Spinal cord (tissue), 10 donors: ENCODE data around the gene PDSS1. TPM values are rescaled to one million over a fixed set of nuclear protein-coding genes. Genes with fewer than 3 reads are reported as not detected.

Experiments
- DNase-seq, 6 donors: peaks; one replicate each; pipeline versions ENCODE4 v3.0.0 to v3.0.0-alpha.2; 2013 to 2015; ENCODE audit warnings: low spot score in 6 of 6, low read depth in 4 of 6
- H3K27ac ChIP-seq: one replicate; pipeline ENCODE4 v1.5.1; 2013; ENCODE audit warnings: low read depth, low read length, control low read depth
- H3K27me3 ChIP-seq: one replicate; pipeline ENCODE4 v1.6.1; 2013; ENCODE audit warnings: low read length; ENCODE audit not compliant: control insufficient read depth, insufficient read depth
- H3K36me3 ChIP-seq: one replicate; pipeline ENCODE4 v1.6.1; 2013; ENCODE audit warnings: low read length; ENCODE audit not compliant: control insufficient read depth, insufficient read depth
- H3K4me1 ChIP-seq: one replicate; pipeline ENCODE4 v1.6.1; 2013; ENCODE audit warnings: low read length; ENCODE audit not compliant: control insufficient read depth, insufficient read depth
- H3K4me3 ChIP-seq: one replicate; pipeline ENCODE4 v1.5.1; 2013; ENCODE audit warnings: low read depth, low read length, control low read depth
- H3K9me3 ChIP-seq: one replicate; pipeline ENCODE4 v1.6.1; 2013; ENCODE audit warnings: low read length; ENCODE audit not compliant: control insufficient read depth, insufficient read depth
- WGBS: methylation state at CpG from one replicate; pipeline ENCODE4 v1.1.5; 2013; ENCODE audit warnings: missing lambda C conversion rate; ENCODE audit not compliant: insufficient coverage; 5-methylcytosine and 5-hydroxymethylcytosine counted together
- polyA plus RNA-seq, 2 donors: library from polyadenylated mRNA; unstranded; fragments of 120-200 nt; gene quantifications; one replicate each; pipeline ENCODE4 v1.2.1, GENCODE V29; 2013; ENCODE audit not compliant: insufficient read length in 2 of 2
- total RNA-seq, 2 donors: library from RNA; depleted of rRNA in 1 of 2; stranded (reverse); fragments of 120-200 nt in 1 of 2; fragments of >200 nt in 1 of 2; gene quantifications; one replicate each; pipeline versions ENCODE4 v1.2.3 to v1.2.4, GENCODE V29; 2013 to 2014
- donor health status: healthy.

Gene PDSS1
- total and polyA plus RNA-seq, 4 donors, result 10.1 to 17.5 (median 13.2) TPM

DNA sequence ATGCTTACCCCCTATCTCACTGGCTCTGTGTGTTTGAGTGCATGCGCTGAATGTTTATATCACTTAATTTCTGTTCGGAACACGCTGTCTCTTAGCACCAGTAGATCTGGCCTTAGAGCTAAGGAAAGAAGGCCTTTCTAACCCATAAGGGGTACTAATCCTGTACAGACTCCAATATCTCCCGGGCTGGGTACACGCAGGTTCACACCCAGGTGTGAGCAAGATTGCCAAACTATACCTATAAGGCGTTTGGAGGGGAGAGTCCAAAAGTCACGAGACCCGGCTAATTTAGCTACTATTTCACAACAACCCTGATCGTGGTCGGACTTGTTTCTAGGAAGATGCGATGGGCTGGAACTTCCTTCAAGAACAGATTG, 727 bp upstream of the PDSS1 start:
- Histone ChIP-seq H3K27ac (peak overlapping the region; percentile 84), H3K27me3 (no peaks in the 10 kb centered on the region), H3K36me3 (peaks cover 2% of the 10 kb centered on the region), H3K9me3 (no peaks in the 10 kb centered on the region), H3K4me3 (peak overlapping the region; percentile 87), H3K4me1 (peaks cover 17% of the 10 kb centered on the region)
- WGBS, result 30% methylated on average over 5 of the region's 11 CpGs
- peak in 2 of 6 donors; percentile 5 to 23 for DNase-seq

DNA sequence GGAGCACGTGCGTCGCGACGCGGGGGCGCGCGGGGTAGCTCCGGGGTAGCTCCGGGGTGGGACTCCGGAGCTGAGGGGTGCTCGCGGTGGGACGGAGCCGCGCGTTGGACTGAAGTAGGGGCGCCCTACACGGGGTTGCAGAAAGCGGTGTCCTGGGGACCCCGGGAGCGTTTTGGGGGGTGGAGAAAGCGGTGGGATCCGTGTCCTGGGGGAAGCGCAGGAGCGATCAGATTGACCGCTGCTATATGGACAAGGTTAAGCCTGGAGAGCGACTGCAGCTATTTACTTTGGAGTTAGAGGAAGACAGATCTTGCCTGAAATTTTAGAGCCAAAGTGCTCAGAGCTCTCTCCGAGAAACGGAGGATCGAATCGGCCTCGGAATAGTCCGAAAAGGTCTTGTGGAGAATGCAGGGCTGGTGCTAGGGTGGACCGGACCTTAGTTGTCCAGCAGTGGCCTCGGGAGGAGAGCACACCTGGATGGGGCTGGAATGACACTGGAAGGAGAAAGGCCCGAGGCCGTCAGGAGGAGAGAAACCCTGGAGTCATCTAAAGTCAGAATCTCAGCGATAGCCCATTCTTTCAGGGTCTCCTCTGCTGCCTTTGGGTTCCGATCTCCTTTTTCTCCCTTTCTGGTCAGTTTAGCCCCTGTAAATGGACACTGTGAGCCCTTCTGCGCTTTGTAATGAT, 564 bp downstream of the PDSS1 start:
- H3K9me3 ChIP-seq, result no peaks in the 10 kb centered on the region
- peaks cover 3% of the 10 kb centered on the region for H3K36me3 ChIP-seq
- H3K4me3 ChIP-seq, result peak overlapping the region; percentile 87
- H3K27ac ChIP-seq, result no peak overlapping the region
- no peaks in the 10 kb centered on the region for H3K27me3 ChIP-seq
- H3K4me1 ChIP-seq, result peaks cover 17% of the 10 kb centered on the region
- under 1% methylated on average over 39 of the region's 42 CpGs for WGBS
- DNase-seq, result peak in 1 of 6 donors; percentile 20

DNA sequence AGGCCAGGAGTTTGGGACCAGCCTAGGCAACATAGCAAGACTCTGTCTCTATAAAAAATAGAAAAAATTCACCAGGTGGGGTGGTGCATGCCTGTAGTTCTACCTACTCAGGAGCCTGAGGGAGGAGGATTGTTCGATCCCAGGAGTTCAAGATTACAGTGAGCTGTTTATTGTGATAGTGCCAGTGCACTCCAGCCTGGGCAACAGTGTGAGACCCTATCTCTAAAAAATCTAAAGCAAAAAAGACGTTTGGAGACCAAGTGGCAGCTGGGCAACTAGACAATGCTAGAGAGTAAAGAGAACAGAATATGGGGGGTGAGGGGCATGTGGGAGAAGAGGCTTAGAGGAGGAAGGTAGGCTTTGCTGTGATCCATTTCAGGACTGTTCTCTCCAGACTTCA, 1.4 kb downstream of the PDSS1 start:
- Histone ChIP-seq H3K36me3 (peaks cover 3% of the 10 kb centered on the region), H3K27me3 (no peaks in the 10 kb centered on the region), H3K27ac (no peak overlapping the region), H3K4me1 (peaks cover 17% of the 10 kb centered on the region), H3K9me3 (no peaks in the 10 kb centered on the region), H3K4me3 (no peak overlapping the region)
- 86% methylated on average over 1 of the region's 2 CpGs for WGBS
- DNase-seq, result no peak

DNA sequence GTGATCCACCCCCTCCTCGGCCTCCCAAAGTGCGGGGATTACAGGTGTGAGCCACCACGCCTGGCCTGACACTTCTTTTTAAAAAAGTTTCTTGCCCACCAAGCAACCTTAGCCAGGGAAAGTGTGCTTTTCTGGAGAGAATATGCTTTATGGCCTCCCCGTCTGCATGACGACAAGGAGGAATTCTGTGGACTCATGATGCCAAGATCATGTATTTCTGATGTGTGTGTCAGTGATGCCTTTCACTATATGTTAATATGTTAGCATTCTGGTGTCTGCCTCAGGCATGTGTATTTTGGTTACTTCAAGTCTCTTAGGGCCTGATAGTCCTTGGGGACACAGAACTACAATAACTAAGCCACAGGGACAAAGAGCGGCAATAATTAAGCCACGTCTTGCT, 2.1 kb downstream of the PDSS1 start:
- no peak overlapping the region for H3K27ac ChIP-seq

DNA sequence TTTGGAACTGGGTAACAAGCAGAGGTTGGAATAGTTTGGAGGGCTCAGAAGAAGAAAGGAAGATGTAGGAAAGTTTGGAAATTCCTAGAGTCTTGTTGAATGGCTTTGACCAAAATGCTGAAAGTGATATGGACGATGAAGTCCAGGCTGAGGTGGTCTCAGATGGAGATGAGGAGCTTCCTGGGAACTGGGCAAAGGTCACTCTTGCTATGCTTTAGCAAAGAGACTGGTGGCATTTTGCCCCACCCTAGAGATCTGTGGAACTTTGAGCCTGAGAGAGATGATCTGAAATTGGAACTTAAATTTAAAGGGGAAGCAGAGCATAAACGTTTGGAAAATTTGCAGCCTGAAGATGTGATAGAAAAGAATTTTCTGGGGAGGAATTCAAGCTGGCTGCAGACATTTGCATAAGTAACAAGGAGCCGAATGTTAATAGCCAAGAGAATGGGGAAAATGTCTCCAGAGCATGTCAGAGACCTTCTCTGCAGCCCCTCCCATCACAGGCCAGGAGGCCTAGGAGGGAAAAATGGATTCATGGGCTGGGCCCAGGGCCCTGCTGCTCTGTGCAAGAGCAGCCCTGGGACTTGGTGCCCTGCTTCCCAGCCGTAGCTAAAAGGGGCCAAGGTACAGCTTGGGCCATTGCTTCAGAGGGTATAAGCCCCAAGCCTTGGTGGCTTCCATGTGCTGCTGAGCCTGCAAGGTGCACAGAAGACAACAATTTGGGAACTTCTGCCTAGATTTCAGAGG, 3.6 kb downstream of the PDSS1 start:
- no peak overlapping the region for H3K27ac ChIP-seq
- H3K4me3 ChIP-seq, result no peak overlapping the region
- peaks cover 8% of the 10 kb centered on the region for H3K36me3 ChIP-seq
- WGBS, result 74% methylated on average over 4 of the region's 4 CpGs
- no peak for DNase-seq
- no peaks in the 10 kb centered on the region for H3K9me3 ChIP-seq
- no peaks in the 10 kb centered on the region for H3K27me3 ChIP-seq
- H3K4me1 ChIP-seq, result peaks cover 17% of the 10 kb centered on the region

More for the DNA sequence above, 2.1 kb downstream of the PDSS1 start:
- peaks cover 17% of the 10 kb centered on the region for H3K4me1 ChIP-seq
- 100% methylated on average over 4 of the region's 7 CpGs for WGBS
- H3K27me3 ChIP-seq, result no peaks in the 10 kb centered on the region
- H3K4me3 ChIP-seq, result no peak overlapping the region
- H3K9me3 ChIP-seq, result no peaks in the 10 kb centered on the region
- DNase-seq, result no peak
- peaks cover 3% of the 10 kb centered on the region for H3K36me3 ChIP-seq

DNA sequence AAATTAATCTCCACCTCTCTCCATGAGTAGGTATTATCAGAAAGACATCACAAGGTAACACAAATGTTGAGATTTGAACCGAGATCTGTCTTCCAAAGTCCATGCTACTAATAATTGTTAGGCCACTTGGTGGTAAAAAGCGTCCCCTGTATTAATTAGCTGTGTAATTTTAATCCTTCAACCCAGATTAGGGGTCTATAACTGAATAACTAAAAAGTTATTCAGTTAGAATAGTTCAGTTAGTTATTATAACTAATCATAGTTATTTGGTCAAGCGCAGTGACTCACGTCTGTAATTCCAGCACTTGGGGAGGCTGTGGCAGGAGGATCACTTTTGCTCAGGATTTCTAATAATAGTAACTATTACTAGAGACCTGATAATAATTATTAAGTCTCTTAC, 5.6 kb downstream of the PDSS1 start:
- Histone ChIP-seq H3K27me3 (no peaks in the 10 kb centered on the region), H3K4me3 (no peak overlapping the region), H3K36me3 (peaks cover 28% of the 10 kb centered on the region), H3K9me3 (no peaks in the 10 kb centered on the region), H3K27ac (no peak overlapping the region), H3K4me1 (peaks cover 9% of the 10 kb centered on the region)
- no CpG with 5 or more reads among the region's 4 CpGs for WGBS
- no peak for DNase-seq

DNA sequence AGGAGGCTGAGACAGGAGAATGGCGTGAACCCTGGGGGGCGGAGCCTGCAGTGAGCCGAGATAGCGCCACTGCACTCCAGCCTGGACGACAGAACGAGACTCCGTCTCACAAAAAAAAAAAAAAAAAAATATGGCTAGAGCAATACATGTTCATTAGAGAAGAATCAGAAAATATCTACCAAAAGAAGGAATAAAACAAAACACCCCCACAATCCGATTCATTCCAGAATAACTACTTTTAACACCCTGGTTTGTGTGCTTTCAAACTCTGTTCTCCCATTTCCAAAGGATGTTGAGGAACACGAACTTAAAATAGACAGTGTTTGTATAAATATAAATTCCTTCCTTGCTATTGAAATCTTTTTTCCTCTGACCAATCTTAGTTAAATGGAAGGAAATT, 6.5 kb downstream of the PDSS1 start:
- no peak for DNase-seq
- no CpG with 5 or more reads among the region's 9 CpGs for WGBS
- Histone ChIP-seq H3K4me1 (peaks cover 2% of the 10 kb centered on the region), H3K4me3 (no peak overlapping the region), H3K27me3 (no peaks in the 10 kb centered on the region), H3K36me3 (peaks cover 36% of the 10 kb centered on the region), H3K27ac (no peak overlapping the region), H3K9me3 (no peaks in the 10 kb centered on the region)

DNA sequence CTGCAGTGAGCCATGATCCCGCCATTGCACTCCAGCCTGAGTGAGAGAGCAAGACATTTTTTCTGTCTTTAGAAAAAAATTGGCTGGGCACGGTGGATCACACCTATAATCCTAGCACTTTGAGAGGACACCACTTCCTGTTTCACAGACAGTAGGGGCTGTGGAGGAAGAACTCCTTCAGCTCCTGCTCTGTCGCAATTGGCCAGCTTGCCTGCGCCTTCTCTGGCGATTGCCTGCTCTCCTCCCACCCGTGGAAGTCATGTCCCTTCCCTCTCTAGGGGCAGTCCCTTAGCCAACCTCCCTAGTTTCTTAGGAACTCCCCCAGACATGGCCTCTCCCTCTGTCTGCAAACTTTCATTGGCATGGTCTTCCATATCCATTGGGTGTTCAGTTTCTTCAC, 8.7 kb downstream of the PDSS1 start:
- peaks cover 47% of the 10 kb centered on the region for H3K36me3 ChIP-seq
- H3K27me3 ChIP-seq, result no peaks in the 10 kb centered on the region
- no peak overlapping the region for H3K4me3 ChIP-seq
- no peaks in the 10 kb centered on the region for H3K4me1 ChIP-seq
- DNase-seq, result no peak
- no peaks in the 10 kb centered on the region for H3K9me3 ChIP-seq
- 98% methylated on average over 4 of the region's 6 CpGs for WGBS
- no peak overlapping the region for H3K27ac ChIP-seq

DNA sequence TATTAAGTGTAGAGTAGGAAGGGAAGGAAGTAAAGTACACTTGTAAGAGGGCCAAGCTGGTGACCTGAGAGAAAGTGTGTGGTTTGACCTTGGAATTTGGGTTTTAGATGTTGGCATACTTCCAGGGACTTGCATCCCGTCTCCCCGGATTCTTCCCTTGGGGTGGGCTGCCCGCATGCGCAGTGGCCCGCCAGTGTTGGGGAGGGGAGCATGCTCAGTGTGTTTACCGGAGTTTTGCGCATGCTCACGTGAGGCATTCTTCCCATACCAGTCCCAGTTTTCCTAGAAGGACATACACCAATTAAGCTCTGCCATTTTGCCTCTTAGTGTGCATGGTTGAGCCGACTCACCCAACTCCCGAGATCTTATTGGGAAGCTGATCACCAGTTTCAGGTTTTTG, 9.4 kb downstream of the PDSS1 start:
- Histone ChIP-seq H3K9me3 (no peaks in the 10 kb centered on the region), H3K27me3 (no peaks in the 10 kb centered on the region), H3K27ac (no peak overlapping the region), H3K4me3 (no peak overlapping the region), H3K36me3 (peaks cover 44% of the 10 kb centered on the region), H3K4me1 (no peaks in the 10 kb centered on the region)
- WGBS, result 75% methylated on average over 4 of the region's 10 CpGs
- no peak for DNase-seq

DNA sequence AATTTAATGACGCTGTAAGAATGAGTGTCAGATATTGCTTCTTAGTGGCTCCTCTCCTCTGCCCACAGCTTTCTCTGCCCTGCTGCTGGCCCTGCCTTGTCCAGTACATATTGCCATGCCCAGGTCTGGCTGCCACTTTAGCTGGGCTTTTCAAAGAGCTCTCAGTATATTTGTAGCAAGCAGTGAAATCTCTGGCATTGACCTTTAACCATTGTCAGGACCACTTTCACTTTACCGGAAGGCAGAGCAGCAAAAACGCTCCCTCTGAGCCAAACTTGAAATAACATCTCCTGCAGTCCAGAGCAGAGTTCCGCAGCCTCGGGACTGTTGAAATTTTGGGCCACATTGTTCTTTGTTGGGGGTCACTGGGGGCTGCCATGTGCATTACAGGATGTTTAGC, 13.8 kb downstream of the PDSS1 start:
- H3K4me1 ChIP-seq, result no peaks in the 10 kb centered on the region
- H3K27me3 ChIP-seq, result no peaks in the 10 kb centered on the region
- no peak overlapping the region for H3K27ac ChIP-seq
- no peaks in the 10 kb centered on the region for H3K9me3 ChIP-seq
- H3K4me3 ChIP-seq, result no peak overlapping the region
- WGBS, result no CpG with 5 or more reads among the region's 5 CpGs
- H3K36me3 ChIP-seq, result peaks cover 39% of the 10 kb centered on the region
- DNase-seq, result no peak
